DMS79 (cell line): ENCODE results near the gene DHRS11.

Source experiments
- DNase-seq: peaks from one replicate; lab custom pipeline; 2025; lab: John Stamatoyannopoulos, UW

DHRS11 gene, protein sequence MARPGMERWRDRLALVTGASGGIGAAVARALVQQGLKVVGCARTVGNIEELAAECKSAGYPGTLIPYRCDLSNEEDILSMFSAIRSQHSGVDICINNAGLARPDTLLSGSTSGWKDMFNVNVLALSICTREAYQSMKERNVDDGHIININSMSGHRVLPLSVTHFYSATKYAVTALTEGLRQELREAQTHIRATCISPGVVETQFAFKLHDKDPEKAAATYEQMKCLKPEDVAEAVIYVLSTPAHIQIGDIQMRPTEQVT

GRCh38 chr17:36591434-36592315, at the start of gene DHRS11:
Gene DHRS11 (plus strand): TSS chr17:36591879. CDS start chr17:36592010, 131 bp downstream.
- DNase-seq, result peak; percentile 50

DNA sequence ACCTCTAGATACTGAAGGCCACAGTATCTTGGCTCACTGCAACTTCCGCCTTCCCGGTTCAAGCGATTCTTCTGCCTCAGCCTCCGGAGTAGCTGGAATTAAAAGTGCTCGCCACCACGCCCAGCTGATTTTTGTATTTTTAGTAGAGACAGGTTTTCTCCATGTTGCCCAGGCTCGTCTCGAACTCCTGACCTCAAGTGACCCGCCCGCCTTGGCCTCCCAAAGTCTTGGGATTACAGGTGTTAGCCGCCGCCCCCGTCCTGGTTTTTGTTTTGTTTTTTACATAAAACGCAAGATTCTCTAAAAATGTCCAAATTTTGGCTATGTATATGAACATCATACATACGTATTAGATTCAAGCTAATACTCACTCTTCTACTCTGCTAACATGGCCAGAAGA, 48.9 kb upstream of the DHRS11 start:
- no peak for DNase-seq

GRCh38 chr17:36544044-36544306, 47.7 kb upstream of the DHRS11 start:
- DNase-seq, result peak; percentile 37

- DNase-seq, result peak; percentile 72
These were observed 47.2 kb upstream of the DHRS11 start, which contains the start of gene GGNBP2 for GRCh38 chr17:36544307-36545076. Gene GGNBP2 (plus strand): TSS chr17:36544919. CDS start chr17:36545725, 806 bp downstream.

GRCh38 chr17:36545077-36545464, 46.6 kb upstream of the DHRS11 start:
- no peak for DNase-seq

- peak; percentile 93 for DNase-seq
These were observed 45.9 kb upstream of the DHRS11 start for GRCh38 chr17:36545465-36546417.

DNA sequence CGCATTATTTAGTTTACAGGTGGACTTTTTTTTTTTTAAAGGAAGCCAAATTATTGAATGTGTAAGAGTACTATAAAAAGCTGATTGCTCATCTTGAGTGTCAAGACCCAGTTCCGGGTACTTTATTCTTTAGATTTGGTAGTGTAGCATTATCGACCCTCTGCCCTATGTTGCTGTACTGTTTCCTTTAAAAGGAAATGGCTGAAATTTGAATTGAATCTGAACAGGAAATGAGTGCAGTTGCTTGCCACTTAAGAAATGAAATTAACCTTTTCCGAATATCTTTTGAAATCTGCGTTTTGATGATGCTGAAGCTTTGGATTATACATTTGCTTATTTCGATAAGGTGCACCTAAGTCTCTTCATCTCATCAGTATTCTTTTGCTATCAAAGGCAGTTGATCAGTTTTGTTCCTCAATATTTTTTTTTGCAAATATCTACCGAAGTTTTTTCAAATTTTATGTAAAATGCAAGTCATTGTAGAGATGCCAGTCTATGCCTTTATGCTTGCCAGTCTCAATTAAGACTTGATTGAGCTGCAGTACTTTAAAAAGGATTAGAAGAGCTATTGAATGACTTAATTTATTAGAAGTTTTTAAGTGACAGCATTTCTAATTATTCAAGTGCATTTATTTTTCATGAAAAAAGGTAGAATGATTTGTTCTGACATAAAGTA, 45.1 kb upstream of the DHRS11 start:
- no peak for DNase-seq

GRCh38 chr17:36547776-36548175, 43.9 kb upstream of the DHRS11 start:
- no peak for DNase-seq

DNA sequence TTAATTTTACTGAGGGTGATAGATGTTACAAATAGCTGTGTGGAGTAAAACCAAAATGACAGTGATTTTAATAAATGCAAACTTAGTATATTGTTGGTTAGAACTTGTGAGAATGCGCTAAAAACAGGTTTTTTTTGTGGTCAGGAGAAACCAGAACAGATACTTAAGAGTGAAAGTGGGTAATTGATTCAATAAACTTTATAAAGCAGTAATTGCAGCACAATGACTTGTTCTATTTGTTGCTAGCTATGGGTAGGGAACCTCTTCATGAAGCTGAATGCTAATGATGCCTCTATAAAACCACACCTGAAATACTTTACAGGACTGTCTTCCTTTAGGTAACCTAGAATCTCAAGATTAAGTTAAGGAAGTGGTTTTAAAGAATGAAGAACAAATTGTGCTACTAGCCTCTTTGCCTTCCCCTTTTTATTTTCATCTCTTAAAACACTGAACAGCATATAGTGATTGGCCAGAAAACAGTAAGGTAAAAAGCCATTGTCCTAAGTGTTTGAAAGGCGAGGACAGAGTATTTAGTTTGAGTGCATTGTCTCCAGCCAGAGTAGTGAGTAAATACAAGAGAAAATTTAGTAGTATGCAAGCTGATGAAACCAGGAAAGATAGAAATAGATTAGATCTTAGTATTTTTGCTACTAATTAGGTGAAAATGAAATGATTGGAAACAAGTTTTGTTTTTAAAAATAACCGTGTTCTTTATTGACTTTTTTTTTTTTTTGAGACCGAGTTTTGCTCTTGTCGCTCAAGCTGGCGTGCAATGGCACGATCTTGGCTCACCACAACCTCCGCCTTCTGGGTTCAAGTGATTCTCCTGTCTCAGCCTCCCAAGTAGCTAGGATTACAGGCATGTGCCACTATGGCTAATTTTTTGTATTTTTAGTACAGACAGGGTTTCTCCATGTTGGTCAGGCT, 40.9 kb upstream of the DHRS11 start:
- peak; percentile 39 for DNase-seq

- DNase-seq, result no peak
These were observed 38.2 kb upstream of the DHRS11 start for GRCh38 chr17:36553459-36553858.

- no peak for DNase-seq
These were observed 25.6 kb upstream of the DHRS11 start for GRCh38 chr17:36566081-36566480.

GRCh38 chr17:36575028-36575427, 16.7 kb upstream of the DHRS11 start:
- DNase-seq, result no peak

DNA sequence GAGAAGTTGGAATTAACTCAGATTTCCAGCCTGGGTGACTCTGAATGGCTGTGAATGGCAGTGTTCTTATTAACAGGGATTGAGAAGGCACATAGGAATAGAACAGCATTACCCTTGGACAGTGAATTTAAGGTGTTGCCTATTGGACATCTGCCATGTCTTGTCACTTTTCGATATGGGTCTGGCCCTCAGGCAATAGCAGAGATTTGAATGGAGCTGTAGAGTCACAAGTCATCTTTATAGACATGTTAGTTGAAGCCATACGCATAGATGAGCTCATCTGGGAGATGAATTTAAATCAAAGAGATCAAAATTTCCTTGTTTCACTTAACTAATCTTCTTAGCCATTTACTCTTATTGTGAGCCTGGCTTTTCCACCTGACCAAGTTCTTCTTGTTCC, 14.9 kb upstream of the DHRS11 start:
- no peak for DNase-seq

GRCh38 chr17:36578671-36579070, 13.0 kb upstream of the DHRS11 start:
- no peak for DNase-seq

- no peak for DNase-seq
These were observed 7.9 kb upstream of the DHRS11 start for GRCh38 chr17:36583787-36584186.

- DNase-seq, result no peak
These were observed 5.5 kb upstream of the DHRS11 start for GRCh38 chr17:36586138-36586537.

DNA sequence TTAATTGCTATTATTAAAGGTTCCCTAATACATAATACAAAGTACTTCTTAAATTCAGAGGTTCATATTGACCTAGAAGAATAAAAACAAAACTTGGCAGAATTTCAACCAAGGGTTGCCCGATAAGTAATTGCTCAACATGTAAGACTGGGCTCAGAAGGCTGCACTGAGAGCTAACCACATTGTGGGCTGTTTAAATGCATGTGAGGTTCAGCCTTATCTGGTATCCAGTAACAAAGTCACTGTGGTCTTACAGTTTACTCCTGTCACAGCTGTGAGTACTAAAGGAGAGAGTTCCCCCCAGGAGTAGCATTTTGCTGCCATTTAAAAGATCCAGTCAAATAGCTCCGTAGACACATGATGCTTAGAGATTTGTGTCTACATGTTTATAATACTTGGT, 1.6 kb upstream of the DHRS11 start:
- no peak for DNase-seq

DNA sequence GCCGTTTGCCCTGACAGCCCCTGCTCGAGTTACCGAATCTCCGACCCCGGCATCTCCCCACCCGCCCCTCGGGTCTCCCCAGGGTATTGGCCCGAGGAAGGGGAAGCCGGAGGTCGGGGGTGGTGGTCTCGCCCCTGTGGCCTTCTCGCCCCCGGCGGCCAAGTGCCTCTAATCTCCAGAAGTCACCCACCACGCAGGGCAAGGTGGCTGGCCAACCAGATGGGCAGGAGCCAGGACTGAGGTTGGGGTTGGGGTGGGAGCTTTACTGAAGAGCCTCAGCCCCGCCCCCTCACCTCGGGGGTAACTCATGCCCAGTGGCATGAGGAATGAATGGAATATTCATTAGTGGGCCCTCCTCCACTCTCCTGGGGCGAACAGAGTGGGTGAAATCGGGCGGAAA, 637 bp downstream of the DHRS11 start:
- DNase-seq, result peak; percentile 70

GRCh38 chr17:36592716-36593321, 1.1 kb downstream of the DHRS11 start:
- no peak for DNase-seq
